GM18499 (cell line): Measurements from ENCODE around the gene SLCO1C1.
"Not testable (repeated sequence)": the region's sequence is repeated elsewhere in the genome, so short reads cannot be mapped to it uniquely, and the experiment has no call there.

Source experiments
- ATAC-seq: cut with Tn5 transposase; IDR thresholded peaks from one replicate; pipeline ENCODE4 v1.9.1; 2021; ENCODE audit warnings: moderate number of reproducible peaks; ENCODE audit not compliant: insufficient read depth, unreplicated experiment

Gene SLCO1C1

DNA sequence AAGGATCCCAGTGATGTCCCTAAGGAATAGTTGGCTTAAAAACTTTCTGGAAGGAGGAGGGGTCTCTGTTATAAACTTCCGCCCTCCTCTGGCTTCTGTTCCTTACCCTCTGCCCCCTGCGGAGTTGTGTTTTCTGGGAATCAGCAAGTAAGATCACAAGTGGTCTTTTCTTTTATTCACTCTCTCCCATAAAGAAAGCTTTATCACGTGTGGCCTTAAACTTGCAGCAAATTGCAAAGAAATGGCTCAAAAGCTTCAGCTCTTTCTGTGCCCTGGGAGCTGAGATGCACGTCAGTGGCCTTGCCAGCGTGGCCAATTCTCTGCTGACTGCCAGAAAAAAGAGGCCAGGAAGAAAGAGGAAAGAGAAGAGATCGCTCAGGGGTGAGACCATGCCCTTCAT is at the start of gene SLCO1C1:
Gene SLCO1C1 (plus strand): TSS at position 101 of the 400 bp plus-strand sequence. CDS start 4,245 bp downstream, outside the sequence.
- ATAC-seq = no peak

GRCh38 chr12:20646239-20646827 is 48.8 kb upstream of the SLCO1C1 start:
- ATAC-seq = no peak

GRCh38 chr12:20653871-20654270 is 41.3 kb upstream of the SLCO1C1 start:
- no peak for ATAC-seq

- ATAC-seq = no peak
Measured at GRCh38 chr12:20656600-20656999, 38.5 kb upstream of the SLCO1C1 start.

DNA sequence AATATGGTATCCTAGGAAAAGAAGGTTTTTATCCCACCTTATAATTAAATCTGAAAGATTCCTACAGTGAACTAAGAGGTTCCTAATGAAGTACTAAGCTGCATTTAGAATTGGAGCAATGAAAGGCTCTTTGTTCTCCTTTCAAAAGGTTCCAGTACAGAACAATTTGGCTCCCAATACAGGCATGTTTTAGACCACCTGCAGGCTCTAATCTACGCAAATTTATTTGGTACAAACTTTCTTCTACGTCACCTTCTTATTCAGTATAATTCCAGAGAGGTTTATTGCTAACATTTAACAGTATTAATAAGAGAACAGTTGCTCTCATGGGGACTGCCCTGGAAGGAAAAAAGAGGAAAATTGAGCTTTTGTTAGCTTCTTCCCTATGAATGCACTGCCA is 37.6 kb upstream of the SLCO1C1 start:
- ATAC-seq = no peak

DNA sequence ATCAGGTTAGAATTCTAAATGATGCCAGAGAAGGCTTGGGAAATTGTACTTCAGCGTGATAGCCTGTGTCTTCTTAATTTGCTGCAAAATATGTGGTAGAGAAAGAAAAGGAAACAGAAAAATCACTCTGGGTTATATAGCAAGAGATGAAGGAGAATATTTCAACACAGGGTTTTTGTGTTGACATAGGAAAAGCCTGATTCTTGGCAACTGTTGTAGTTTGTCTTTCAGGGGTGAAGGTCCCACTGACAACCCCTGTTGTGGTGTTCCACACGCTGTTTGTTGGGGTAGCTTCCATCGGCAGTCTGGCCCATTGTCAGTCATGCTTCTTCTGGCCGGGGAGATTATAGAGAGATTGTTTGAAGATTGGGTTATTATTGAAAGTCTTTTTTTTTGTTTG is 13.8 kb upstream of the SLCO1C1 start:
- ATAC-seq = no peak

GRCh38 chr12:20696181-20696905 is 1.2 kb downstream of the SLCO1C1 start:
- no peak for ATAC-seq

GRCh38 chr12:20701106-20701505 is 6.0 kb downstream of the SLCO1C1 start:
- ATAC-seq = no peak

DNA sequence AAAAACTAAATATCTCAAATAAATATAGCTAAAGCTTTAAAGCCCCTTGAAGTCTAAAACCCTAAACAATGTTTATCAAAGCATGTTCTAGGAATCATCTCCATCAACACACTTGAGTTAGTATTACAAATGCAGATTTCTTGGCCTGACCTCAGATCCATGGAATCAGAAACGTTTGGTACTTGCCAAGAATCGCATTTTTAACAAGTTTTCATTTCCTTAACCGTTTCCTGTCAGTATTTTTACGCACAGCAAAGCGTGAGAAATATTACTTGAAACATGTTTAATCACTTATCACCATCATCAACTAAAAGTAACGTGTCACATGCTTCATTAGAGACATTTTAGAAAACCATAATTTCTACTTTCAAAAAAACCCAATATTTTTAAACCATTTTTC is 9.7 kb downstream of the SLCO1C1 start:
- no peak for ATAC-seq

DNA sequence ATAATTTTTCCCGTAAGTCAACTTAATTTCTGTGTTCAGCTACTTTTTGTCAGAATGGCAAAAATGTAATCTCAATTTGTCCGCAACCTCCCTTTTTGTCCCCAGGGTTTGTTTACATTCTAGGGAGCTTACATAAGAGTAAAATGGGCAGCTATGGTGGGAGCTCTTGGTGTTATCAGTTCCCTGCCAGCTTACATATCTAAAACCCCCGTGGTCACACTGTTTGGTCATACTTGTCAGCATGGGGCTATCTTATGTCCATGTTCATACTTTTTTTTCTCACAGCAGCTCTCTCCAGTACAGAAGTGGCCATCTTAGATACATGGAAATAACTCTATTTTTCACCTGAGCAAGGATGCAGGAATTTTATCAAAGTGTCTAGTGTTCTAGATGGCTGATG is 16.7 kb downstream of the SLCO1C1 start:
- ATAC-seq = no peak

DNA sequence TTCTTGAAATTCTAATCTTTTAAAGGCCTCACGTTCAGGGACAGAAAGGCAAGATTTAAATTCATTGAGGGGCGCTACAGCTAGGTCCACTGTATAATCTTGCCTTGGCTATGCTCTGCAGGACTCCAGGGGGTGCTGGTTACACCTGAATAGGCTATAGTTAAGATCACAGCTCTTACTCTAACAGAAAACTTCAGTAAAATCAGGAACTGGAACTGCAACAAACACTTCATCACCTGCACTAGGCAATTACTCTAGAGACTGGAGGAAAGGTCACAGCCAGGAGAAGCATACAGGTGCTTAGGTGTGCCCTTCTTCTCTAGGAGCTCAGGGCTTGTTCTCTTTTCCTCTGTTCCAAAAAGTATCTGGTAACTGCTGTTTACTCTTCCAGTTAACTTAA is 20.9 kb downstream of the SLCO1C1 start:
- ATAC-seq = no peak

DNA sequence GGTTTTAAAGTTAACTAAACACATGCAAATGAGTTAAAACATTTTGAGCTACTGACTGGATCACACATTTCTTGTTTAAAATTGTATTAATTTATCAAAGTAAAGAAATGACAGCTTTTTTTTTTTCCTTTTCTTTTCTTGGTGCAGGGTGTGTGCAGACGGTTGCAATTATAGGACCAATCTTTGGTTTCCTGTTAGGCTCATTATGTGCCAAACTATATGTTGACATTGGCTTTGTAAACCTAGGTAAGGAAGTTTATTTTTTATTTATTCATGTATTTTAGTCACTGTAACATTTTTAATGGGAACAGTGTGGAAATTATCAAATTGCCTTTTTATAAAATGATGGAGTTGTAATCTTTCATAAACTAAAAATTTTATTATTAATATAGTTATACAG is 21.9 kb downstream of the SLCO1C1 start:
- no peak for ATAC-seq

DNA sequence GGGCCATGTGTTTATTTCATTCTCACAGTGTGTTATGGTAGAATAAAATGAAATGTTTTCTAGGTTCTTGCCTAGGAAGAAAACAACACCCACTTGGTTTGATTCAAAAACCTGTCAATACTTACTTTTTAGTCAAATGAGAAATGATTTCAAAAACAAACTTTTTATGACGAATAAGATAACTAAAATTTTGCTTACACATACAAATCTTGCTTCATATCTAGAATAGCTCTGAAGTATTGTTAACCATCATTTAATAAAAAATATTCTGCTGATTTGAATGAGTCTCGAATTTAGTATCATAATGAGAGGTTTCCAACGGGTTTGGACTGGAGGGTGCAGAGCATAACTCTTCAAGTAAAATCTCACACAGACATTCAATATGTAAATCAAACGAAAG is 23.2 kb downstream of the SLCO1C1 start:
- ATAC-seq = no peak

DNA sequence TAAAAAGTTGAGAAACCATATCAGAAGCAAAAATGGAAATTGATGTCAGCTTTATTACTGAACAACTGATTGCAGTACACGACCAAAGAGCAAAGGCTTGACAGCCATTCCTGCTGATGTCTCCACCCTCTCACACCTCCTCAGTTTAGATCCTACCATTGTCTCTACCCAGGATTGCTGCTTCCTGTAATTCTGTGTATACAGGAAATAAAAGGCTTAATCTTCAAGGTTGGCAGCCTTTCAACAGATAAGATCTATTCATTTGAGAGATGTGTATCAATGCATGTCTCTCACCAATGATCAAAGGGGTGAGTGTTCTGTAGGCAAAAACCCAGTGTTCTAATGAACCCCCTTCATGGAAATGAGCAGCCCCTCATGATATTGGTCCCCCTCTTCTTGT is 27.0 kb downstream of the SLCO1C1 start:
- no peak for ATAC-seq

GRCh38 chr12:20731274-20731673 is 36.1 kb downstream of the SLCO1C1 start:
- no peak for ATAC-seq

DNA sequence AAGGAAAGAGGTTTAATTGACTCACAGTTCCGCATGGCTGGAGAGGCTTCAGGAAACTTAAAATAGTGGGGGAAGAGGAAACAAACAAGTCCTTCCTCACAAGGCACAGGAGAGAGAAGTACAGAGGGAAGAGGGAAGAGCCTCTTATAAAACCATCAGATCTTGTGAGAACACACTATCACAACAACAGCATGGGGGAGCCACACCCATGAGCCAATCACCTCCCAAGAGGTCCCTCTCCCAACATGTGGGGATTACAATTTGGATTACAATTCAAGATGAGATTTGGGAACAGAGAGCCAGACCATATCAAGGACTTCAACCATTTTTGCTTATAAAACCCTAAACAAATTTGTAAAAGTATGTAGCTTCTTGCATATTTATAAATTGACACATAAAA is 45.8 kb downstream of the SLCO1C1 start:
- no peak for ATAC-seq

- no peak for ATAC-seq
Measured at GRCh38 chr12:20748198-20748597, 53.1 kb downstream of the SLCO1C1 start.

DNA sequence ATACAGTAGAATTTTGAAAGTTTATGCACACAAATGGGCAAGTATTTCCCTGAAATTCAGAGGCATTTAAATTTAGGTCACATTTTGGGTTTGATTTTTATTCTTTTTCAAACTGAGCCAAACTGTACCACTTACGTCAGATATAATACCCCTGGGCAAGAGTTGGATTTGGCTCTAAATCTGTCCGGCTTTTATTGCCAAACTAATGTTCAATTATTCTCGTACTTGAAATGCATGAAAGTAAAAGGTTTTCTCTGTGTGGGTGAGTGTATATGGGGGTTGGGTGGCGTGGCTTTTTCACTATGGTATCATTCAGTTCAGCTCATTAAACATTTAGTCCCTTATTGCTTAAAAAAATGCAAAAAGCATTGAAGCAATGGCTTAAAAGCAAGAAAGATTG is 55.9 kb downstream of the SLCO1C1 start:
- no peak for ATAC-seq

DNA sequence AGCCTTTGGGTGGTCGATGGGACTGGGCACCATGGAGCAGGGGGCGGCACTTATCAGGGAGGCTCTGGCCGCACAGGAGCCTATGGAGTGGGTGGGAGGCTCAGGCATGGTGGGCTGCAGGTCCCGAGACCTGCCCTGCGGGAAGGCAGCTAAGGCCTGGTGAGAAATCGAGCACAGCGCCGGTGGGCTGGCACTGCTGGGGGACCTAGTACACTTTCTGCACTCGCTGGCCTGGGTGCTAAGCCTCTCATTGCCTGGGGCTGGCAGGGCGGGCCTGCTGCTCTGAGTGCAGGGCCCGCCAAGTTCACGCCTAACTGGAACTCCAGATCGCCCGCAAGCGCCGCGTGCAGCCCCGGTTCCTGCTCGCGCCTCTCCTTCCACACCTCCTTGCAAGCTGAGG is 82.3 kb downstream of the SLCO1C1 start:
- ATAC-seq = no peak

GRCh38 chr12:20778969-20779368 is 83.8 kb downstream of the SLCO1C1 start:
- ATAC-seq = no peak

DNA sequence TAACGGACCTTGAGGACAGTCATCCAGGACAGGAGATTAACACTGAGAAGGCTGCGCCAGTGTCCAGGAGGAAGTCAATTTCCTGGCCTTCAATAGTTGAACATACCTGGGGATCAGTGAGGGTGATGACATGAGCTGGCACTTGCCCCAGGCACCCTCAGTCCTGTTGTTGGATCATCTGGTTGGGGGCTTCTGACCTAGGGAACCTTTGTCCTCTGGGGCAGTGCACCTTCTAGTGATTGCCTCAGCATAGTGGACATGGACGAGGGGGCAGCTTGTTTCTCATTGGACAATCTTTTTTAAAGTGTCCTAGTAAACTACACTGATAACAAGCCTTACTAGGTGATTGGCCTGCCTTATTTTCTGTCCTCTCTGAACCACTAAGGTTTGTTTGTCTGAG is 84.8 kb downstream of the SLCO1C1 start:
- ATAC-seq = not testable (repeated sequence)

DNA sequence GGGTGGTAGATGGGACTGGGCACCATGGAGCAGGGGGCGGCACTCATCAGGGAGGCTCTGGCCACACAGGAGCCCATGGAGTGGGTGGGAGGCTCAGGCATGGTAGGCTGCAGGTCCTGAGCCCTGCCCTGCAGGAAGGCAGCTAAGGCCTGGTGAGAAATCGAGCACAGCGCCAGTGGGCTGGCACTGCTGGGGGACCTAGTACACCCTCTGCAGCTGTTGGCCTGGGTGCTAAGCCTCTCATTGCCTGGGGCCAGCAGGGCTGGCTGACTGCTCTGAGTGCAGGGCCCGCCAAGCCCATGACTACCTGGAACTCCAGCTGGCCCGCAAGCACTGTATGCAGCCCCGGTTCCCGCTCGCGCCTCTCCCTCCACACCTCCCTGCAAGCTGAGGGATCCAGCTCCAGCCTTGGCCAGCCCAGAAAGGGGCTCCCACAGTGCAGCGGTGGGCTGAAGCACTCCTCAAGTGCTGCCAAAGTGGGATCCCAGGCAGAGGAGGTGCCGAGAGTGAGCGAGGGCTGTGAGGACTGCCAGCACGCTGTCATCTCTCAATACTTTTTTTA is 88.7 kb downstream of the SLCO1C1 start:
- ATAC-seq = not testable (repeated sequence)
